B cell (primary cell): Measurements from ENCODE around the gene ARHGEF17. TPM values are rescaled to one million over a fixed set of nuclear protein-coding genes. Genes with fewer than 3 reads are reported as not detected.

Experiments used
- ATAC-seq: fragments of 200-7000 bp; cut with Tn5 transposase; one replicate; pipeline ENCODE4 v1.10.0; 2021; ENCODE audit warnings: low read depth, mild to moderate bottlenecking, moderate number of reproducible peaks, moderate library complexity
- CTCF ChIA-PET: fragments of 350-600 bp; sonication (Branson Sonifier 250); formaldehyde crosslinking; loops from one replicate; lab custom pipeline; 2021; ENCODE audit warnings: antibody characterized with exemption, inconsistent platforms; lab: Charles Lee
- POLR2A ChIA-PET: fragments of 350-600 bp; sonication (Branson Sonifier 250); formaldehyde crosslinking; loops from one replicate; lab custom pipeline; 2021; ENCODE audit warnings: antibody characterized with exemption; lab: Charles Lee
- DNase-seq: peaks from one replicate; pipeline ENCODE4 v3.0.0; 2013
- H2AFZ ChIP-seq: 2 replicates; pipeline ENCODE4 v1.6.1; 2012; ENCODE audit warnings: mild to moderate bottlenecking, low read depth, low read length; ENCODE audit not compliant: insufficient read depth, poor library complexity, severe bottlenecking
- H3K27ac ChIP-seq, 2 donors: 1 replicate in 1 of 2; 2 replicates in 1 of 2; pipeline ENCODE4 v1.5.1; 2012 to 2013; ENCODE audit warnings: low read length in 2 of 2, mild to moderate bottlenecking in 2 of 2, moderate library complexity in 1 of 2
- H3K27me3 ChIP-seq, 4 experiments: fragments of 200-600 bp in 1 of 4; sonication (generic) in 1 of 4; replicated peaks in 1 of 4; 1 replicate in 2 of 4; 2 replicates in 2 of 4; pipeline versions ENCODE4 v1.6.1 to v1.7.0; 2013 to 2016; ENCODE audit warnings: low read length in 3 of 4, mild to moderate bottlenecking in 2 of 4, mixed read lengths in 1 of 4, moderate library complexity in 1 of 4; ENCODE audit not compliant: insufficient read depth in 4 of 4, control insufficient read depth in 3 of 4; ENCODE audit errors: control extremely low read depth in 1 of 4
- H3K36me3 ChIP-seq, 2 experiments: replicated peaks in 1 of 2; 1 replicate in 1 of 2; 2 replicates in 1 of 2; pipeline versions ENCODE4 v1.6.1 to v1.7.1; 2013; ENCODE audit warnings: low read length in 1 of 2; ENCODE audit not compliant: insufficient read depth in 2 of 2, control insufficient read depth in 1 of 2; ENCODE audit errors: control extremely low read depth in 1 of 2, extremely low read depth in 1 of 2
- H3K4me1 ChIP-seq, 2 donors: fragments of 200-600 bp in 1 of 2; sonication (generic) in 1 of 2; 1 replicate in 1 of 2; 2 replicates in 1 of 2; pipeline versions ENCODE4 v1.5.1 to v1.6.1; 2013 to 2017; ENCODE audit warnings: low read length in 2 of 2; ENCODE audit not compliant: control insufficient read depth in 2 of 2, insufficient read depth in 2 of 2
- H3K4me2 ChIP-seq: replicated peaks from 2 replicates; pipeline ENCODE3; 2012; ENCODE audit warnings: mild to moderate bottlenecking, low read depth, low read length; ENCODE audit not compliant: poor library complexity, severe bottlenecking
- H3K4me3 ChIP-seq, 5 experiments: fragments of 200-600 bp in 1 of 5; sonication (generic) in 1 of 5; 1 replicate in 3 of 5; 2 replicates in 2 of 5; pipeline versions ENCODE4 v1.5.1 to v1.7.0; 2011 to 2016; ENCODE audit warnings: low read length in 4 of 5, mild to moderate bottlenecking in 4 of 5, low read depth in 2 of 5, control low read depth in 1 of 5, moderate library complexity in 1 of 5; ENCODE audit not compliant: insufficient read depth in 1 of 5; ENCODE audit errors: control extremely low read depth in 1 of 5, extremely low read depth in 1 of 5
- H3K79me2 ChIP-seq: fragments of 200-600 bp; sonication (generic); one replicate; pipeline ENCODE4 v1.6.0; 2016; ENCODE audit warnings: low read length; ENCODE audit not compliant: control insufficient read depth, insufficient read depth
- H3K9ac ChIP-seq: fragments of 200-600 bp; sonication (generic); 2 replicates; pipeline ENCODE4 v1.6.1; 2017; ENCODE audit warnings: mild to moderate bottlenecking, low read length, moderate library complexity
- H3K9me3 ChIP-seq, 3 donors: one replicate each; pipeline versions ENCODE4 v1.6.1 to v1.7.1; 2013; ENCODE audit warnings: low read length in 2 of 3; ENCODE audit not compliant: control insufficient read depth in 2 of 3, insufficient read depth in 1 of 3; ENCODE audit errors: control extremely low read depth in 1 of 3
- H4K20me1 ChIP-seq: 2 replicates; pipeline ENCODE4 v1.6.0; 2012; ENCODE audit warnings: mild to moderate bottlenecking, low read length; ENCODE audit not compliant: insufficient read depth, control insufficient read depth, poor library complexity, severe bottlenecking
- H3K27ac Mint-ChIP-seq: one replicate; pipeline ENCODE4 v1.8.0; 2021; ENCODE audit warnings: mixed read lengths
- H3K27me3 Mint-ChIP-seq: one replicate; pipeline ENCODE4 v1.8.0; 2021; ENCODE audit warnings: mixed read lengths
- H3K4me1 Mint-ChIP-seq: one replicate; pipeline ENCODE4 v1.8.0; 2021; ENCODE audit warnings: mixed read lengths
- H3K4me3 Mint-ChIP-seq: one replicate; pipeline ENCODE4 v1.8.0; 2021; ENCODE audit warnings: mixed read lengths
- H3K9me3 Mint-ChIP-seq: one replicate; pipeline ENCODE4 v1.8.0; 2022; ENCODE audit warnings: mixed read lengths; ENCODE audit not compliant: insufficient read depth
- EZH2 ChIP-seq: IDR thresholded peaks from 2 replicates; pipeline ENCODE4 v1.6.1; 2012; ENCODE audit warnings: borderline replicate concordance, low read depth, mild to moderate bottlenecking, moderate library complexity, low read length; ENCODE audit not compliant: insufficient read depth, poor library complexity, severe bottlenecking
- WGBS: methylation state at CpG from one replicate; pipeline ENCODE4 v1.1.5; 2013; ENCODE audit warnings: missing lambda C conversion rate; ENCODE audit not compliant: insufficient coverage; 5-methylcytosine and 5-hydroxymethylcytosine counted together
- intact Hi-C: fragments of 100-400 bp; cut with micrococcal nuclease; formaldehyde crosslinking; loops from one replicate; pipeline ENCODE4 v1.10.0; 2022
- polyA plus RNA-seq: library from polyadenylated mRNA; depleted of rRNA; stranded (reverse); fragments of >200 nt; gene quantifications from 2 replicates; pipeline ENCODE4 v1.2.3, GENCODE V29; 2012
- total RNA-seq, 2 donors: library from RNA; stranded (reverse); fragments of 120-200 nt in 1 of 2; gene quantifications; 1 replicate in 1 of 2; 2 replicates in 1 of 2; pipeline versions ENCODE4 v1.2.3 to v1.2.4, GENCODE V29; 2013 to 2022
- TF ChIP-seq, protein P1 (sequence below): fragments of 200-600 bp; IDR thresholded peaks from one replicate; pipeline ENCODE4 v1.8.0; 2022; ENCODE audit warnings: antibody characterized with exemption, mild to moderate bottlenecking

The ARHGEF17 gene
- total and polyA plus RNA-seq, 2 donors (not counting 1 experiment from before 2014, with no cell fraction given): 0.05 TPM; not detected in 1

DNA sequence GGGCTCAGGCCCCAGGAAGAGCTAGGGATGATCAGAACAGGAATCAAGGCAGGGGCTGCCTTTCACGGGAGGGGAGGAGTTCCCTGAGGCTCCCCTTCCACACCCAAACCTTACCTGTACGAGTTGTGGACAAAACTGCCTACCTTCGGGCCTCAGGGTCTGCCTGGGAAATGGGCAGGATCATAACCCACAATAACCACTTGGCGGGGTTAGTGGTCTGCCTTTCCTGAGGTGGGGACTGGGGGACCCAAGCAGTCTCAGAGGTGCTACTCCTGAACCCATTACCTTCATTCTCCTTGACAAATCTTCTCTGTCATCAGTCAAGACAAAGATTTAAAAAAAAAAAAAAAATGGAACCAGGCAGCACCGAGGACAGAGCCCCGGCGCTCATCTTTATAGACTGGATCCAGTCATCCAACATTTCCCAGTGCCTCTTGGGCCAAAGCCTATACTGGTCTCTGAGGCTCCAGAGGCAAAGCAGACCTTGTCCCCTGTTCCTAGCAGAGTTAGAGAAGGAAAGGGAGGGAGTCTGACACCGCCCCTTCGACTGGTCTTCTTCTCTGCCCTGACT is 21.8 kb upstream of the ARHGEF17 start:
- Mint-ChIP-seq H3K27ac (no peak overlapping the region), H3K9me3 (no peaks in the 10 kb centered on the region), H3K27me3 (no peaks in the 10 kb centered on the region), H3K4me3 (no peak overlapping the region), H3K4me1 (peaks cover 31% of the 10 kb centered on the region)
- Histone ChIP-seq H3K4me2 (no peak overlapping the region), H3K4me1 (peaks cover 23 to 32% of the 10 kb centered on the region in 2 donors), H4K20me1 (no peaks in the 10 kb centered on the region), H2AFZ (no peak overlapping the region), H3K9me3 (no peaks in the 10 kb centered on the region), H3K27ac (no peak overlapping the region), H3K27me3 (no peaks in the 10 kb centered on the region), H3K9ac (no peak overlapping the region), H3K79me2 (no peaks in the 10 kb centered on the region), H3K4me3 (no peak overlapping the region), H3K36me3 (no peaks in the 10 kb centered on the region)
- intact Hi-C loops: loop anchor here (5.0 kb wide), 1 partner anchor 96 kb away; no protein-coding TSS in a partner anchor
- ChIA-PET POLR2A (no interaction called here), CTCF (interaction anchor here (0.5 to 7.5 kb wide), 4 partner anchors 12 to 240 kb away, joined by 3 to 65 read pairs (median 8); no protein-coding TSS in a partner anchor)
- ATAC-seq (no peak), DNase-seq (no peak)
- 100% methylated on average over 1 of the region's 9 CpGs for WGBS
- TF ChIP-seq, protein P1, sequence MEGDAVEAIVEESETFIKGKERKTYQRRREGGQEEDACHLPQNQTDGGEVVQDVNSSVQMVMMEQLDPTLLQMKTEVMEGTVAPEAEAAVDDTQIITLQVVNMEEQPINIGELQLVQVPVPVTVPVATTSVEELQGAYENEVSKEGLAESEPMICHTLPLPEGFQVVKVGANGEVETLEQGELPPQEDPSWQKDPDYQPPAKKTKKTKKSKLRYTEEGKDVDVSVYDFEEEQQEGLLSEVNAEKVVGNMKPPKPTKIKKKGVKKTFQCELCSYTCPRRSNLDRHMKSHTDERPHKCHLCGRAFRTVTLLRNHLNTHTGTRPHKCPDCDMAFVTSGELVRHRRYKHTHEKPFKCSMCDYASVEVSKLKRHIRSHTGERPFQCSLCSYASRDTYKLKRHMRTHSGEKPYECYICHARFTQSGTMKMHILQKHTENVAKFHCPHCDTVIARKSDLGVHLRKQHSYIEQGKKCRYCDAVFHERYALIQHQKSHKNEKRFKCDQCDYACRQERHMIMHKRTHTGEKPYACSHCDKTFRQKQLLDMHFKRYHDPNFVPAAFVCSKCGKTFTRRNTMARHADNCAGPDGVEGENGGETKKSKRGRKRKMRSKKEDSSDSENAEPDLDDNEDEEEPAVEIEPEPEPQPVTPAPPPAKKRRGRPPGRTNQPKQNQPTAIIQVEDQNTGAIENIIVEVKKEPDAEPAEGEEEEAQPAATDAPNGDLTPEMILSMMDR: no peak
- no peak for TF ChIP-seq EZH2

DNA sequence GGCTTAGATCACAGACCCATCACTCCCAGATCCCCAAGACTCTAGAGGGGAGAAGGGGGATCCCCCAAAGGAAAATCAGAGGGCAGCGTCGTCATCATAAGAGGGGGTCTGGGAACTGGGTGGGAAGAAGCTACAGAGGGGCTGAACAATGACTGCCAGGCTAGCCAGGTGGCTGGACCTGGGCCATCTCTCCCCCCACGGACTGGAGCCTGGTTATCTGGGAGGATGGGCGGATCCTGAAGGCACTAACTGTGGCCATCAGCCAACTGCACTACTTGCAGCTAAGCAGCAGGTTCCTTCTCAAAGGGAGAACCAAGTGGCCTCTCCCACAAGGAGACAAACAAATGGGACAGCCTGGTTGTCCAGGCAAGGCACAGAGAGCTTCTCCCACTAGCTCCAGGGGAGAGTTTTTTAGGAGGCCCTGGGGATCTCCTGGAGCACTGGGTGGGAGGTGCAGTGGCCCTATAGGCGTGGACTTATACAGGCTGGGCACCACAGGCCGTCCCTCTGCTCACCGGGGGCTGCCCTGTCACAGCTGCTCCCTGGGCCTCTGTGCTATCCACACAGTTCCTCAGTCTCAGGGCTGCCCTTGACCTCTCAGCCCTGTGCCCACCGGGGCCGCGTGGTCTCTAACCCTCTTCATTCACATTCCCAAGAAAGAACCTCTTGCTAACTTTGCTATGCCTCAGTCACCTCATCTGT is 20.5 kb upstream of the ARHGEF17 start:
- 79% methylated on average over 6 of the region's 10 CpGs for WGBS
- Histone ChIP-seq H3K4me1 (peaks cover 23 to 32% of the 10 kb centered on the region in 2 donors), H3K9ac (no peak overlapping the region), H3K79me2 (no peaks in the 10 kb centered on the region), H3K4me2 (peak overlapping the region; percentile 60), H3K9me3 (no peaks in the 10 kb centered on the region), H3K27me3 (no peaks in the 10 kb centered on the region), H3K4me3 (no peak overlapping the region), H2AFZ (no peak overlapping the region), H4K20me1 (no peaks in the 10 kb centered on the region), H3K27ac (peak overlapping the region in 1 of 2 donors; percentile 71), H3K36me3 (no peaks in the 10 kb centered on the region)
- no peak for DNase-seq
- TF ChIP-seq, protein P1: no peak
- no peak for TF ChIP-seq EZH2
- no peaks in the 10 kb centered on the region for H3K27me3 Mint-ChIP-seq
- ChIA-PET CTCF (interaction anchor here (1.0 to 7.5 kb wide), 10 partner anchors 11 to 816 kb away, joined by 3 to 65 read pairs (median 9); partner anchors contain the start of gene ARHGEF17), POLR2A (no interaction called here)
- no peaks in the 10 kb centered on the region for H3K9me3 Mint-ChIP-seq
- H3K4me3 Mint-ChIP-seq: peak overlapping the region; percentile 24
- H3K4me1 Mint-ChIP-seq: peaks cover 33% of the 10 kb centered on the region
- intact Hi-C loops: loop anchor here (2.0 to 5.0 kb wide), 5 partner anchors 19 to 465 kb away; no protein-coding TSS in a partner anchor
- ATAC-seq: no peak
- H3K27ac Mint-ChIP-seq: peak overlapping the region; percentile 89
